GM21515 (cell line): ENCODE data around the gene L3MBTL4.
"Not testable (repeated sequence)": the region's sequence is repeated elsewhere in the genome, so short reads cannot be mapped to it uniquely, and the experiment has no call there.

Source experiments
- ATAC-seq: cut with Tn5 transposase; IDR thresholded peaks from one replicate; pipeline ENCODE4 v1.9.1; 2021; ENCODE audit not compliant: unreplicated experiment

L3MBTL4 gene

GRCh38 chr18:6203791-6204190 is 210.9 kb downstream of the L3MBTL4 start:
- ATAC-seq, result no peak

- no peak for ATAC-seq
Measured at GRCh38 chr18:6202861-6203260, 211.8 kb downstream of the L3MBTL4 start.

GRCh38 chr18:6200204-6200774 is 214.4 kb downstream of the L3MBTL4 start:
- ATAC-seq, result no peak

GRCh38 chr18:6199777-6200176 is 214.9 kb downstream of the L3MBTL4 start:
- no peak for ATAC-seq

- no peak for ATAC-seq
Measured at GRCh38 chr18:6198585-6198984, 216.1 kb downstream of the L3MBTL4 start.

- no peak for ATAC-seq
Measured at GRCh38 chr18:6194640-6195039, 220.1 kb downstream of the L3MBTL4 start.

GRCh38 chr18:6185782-6186181 is 228.9 kb downstream of the L3MBTL4 start:
- ATAC-seq, result not testable (repeated sequence)

- ATAC-seq, result no peak
Measured at GRCh38 chr18:6174983-6175745, 239.5 kb downstream of the L3MBTL4 start.

- ATAC-seq, result no peak
Measured at GRCh38 chr18:6170604-6171003, 244.1 kb downstream of the L3MBTL4 start.

GRCh38 chr18:6161549-6161948 is 253.2 kb downstream of the L3MBTL4 start:
- ATAC-seq, result no peak

- ATAC-seq, result no peak
Measured at GRCh38 chr18:6159426-6159825, 255.3 kb downstream of the L3MBTL4 start.

- ATAC-seq, result no peak
Measured at GRCh38 chr18:6158958-6159357, 255.8 kb downstream of the L3MBTL4 start.

GRCh38 chr18:6156446-6156845 is 258.3 kb downstream of the L3MBTL4 start:
- ATAC-seq, result no peak

- ATAC-seq, result no peak
Measured at GRCh38 chr18:6155707-6156106, 259.0 kb downstream of the L3MBTL4 start.

GRCh38 chr18:6150430-6150829 is 264.3 kb downstream of the L3MBTL4 start:
- no peak for ATAC-seq

- no peak for ATAC-seq
Measured at GRCh38 chr18:6146307-6146661, 268.4 kb downstream of the L3MBTL4 start.

GRCh38 chr18:6145645-6146306 is 268.9 kb downstream of the L3MBTL4 start:
- no peak for ATAC-seq

GRCh38 chr18:6139007-6139406 is 275.7 kb downstream of the L3MBTL4 start:
- ATAC-seq, result no peak

- not testable (repeated sequence) for ATAC-seq
Measured at GRCh38 chr18:6135901-6136300, 278.8 kb downstream of the L3MBTL4 start.

GRCh38 chr18:6135029-6135428 is 279.7 kb downstream of the L3MBTL4 start:
- not testable (repeated sequence) for ATAC-seq

GRCh38 chr18:6132751-6133368 is 281.9 kb downstream of the L3MBTL4 start:
- no peak for ATAC-seq

- no peak for ATAC-seq
Measured at GRCh38 chr18:6120820-6121279, 293.9 kb downstream of the L3MBTL4 start.
